Measurements from ENCODE around the gene FAM32A. TPM values are rescaled to one million over a fixed set of nuclear protein-coding genes. Genes with fewer than 3 reads are reported as not detected.

The FAM32A gene
- total RNA-seq, 2 donors from 2014 or later = 71.8 to 80.1 TPM

GRCh38 chr19:16233081-16233776 is 48.0 kb downstream of the FAM32A start:
- Histone ChIP-seq H3K36me3 (ENCODE audit: control insufficient read depth, insufficient read depth, low read length) (peaks cover 12% of the 10 kb centered on the region), H3K4me3 (ENCODE audit: low read length) (no peak overlapping the region), H3K9ac (ENCODE audit: extremely low read depth, low read length, poor library complexity, severe bottlenecking) (no peak overlapping the region), H3K27ac (ENCODE audit: low read depth, low read length) (no peak overlapping the region), H3K9me3 (ENCODE audit: control insufficient read depth, low read length) (no peaks in the 10 kb centered on the region), H3K4me1 (ENCODE audit: control insufficient read depth, insufficient read depth, low read length) (no peaks in the 10 kb centered on the region), H3K27me3 (ENCODE audit: control insufficient read depth, insufficient read depth, low read length, poor library complexity, severe bottlenecking) (no peaks in the 10 kb centered on the region)
- H3K9me3 Mint-ChIP-seq = peaks cover 3% of the 10 kb centered on the region
- 93 to 94% methylated on average over 13 to 19 of the region's 19 CpGs for WGBS, 2 experiments (ENCODE audit: insufficient coverage in 1 of 2, insufficient read length in 1 of 2)
- H3K27ac Mint-ChIP-seq = no peak overlapping the region
- peaks cover 61% of the 10 kb centered on the region for H3K36me3 Mint-ChIP-seq (ENCODE audit: low read depth)
- H3K4me3 Mint-ChIP-seq = no peak overlapping the region
- DNase-seq = peak; percentile 28
- peaks cover 2% of the 10 kb centered on the region for H3K4me1 Mint-ChIP-seq
- TF ChIP-seq CTCF (conservative IDR thresholded peaks at IDR 0.05) = no peak
- H3K27me3 Mint-ChIP-seq (ENCODE audit: insufficient read depth) = no peaks in the 10 kb centered on the region

GRCh38 chr19:16233836-16234551 is 48.8 kb downstream of the FAM32A start:
- no peak overlapping the region for H3K27ac Mint-ChIP-seq
- DNase-seq = no peak
- TF ChIP-seq CTCF (conservative IDR thresholded peaks at IDR 0.05) = no peak
- no peak overlapping the region for H3K4me3 ChIP-seq (ENCODE audit: low read length)
- no peaks in the 10 kb centered on the region for H3K27me3 ChIP-seq (ENCODE audit: control insufficient read depth, insufficient read depth, low read length, poor library complexity, severe bottlenecking)
- peaks cover 12% of the 10 kb centered on the region for H3K36me3 ChIP-seq (ENCODE audit: control insufficient read depth, insufficient read depth, low read length)
- 95 to 97% methylated on average over 7 to 19 of the region's 19 CpGs for WGBS, 2 experiments (ENCODE audit: insufficient coverage in 1 of 2, insufficient read length in 1 of 2)
- no peaks in the 10 kb centered on the region for H3K4me1 ChIP-seq (ENCODE audit: control insufficient read depth, insufficient read depth, low read length)
- peaks cover 3% of the 10 kb centered on the region for H3K9me3 Mint-ChIP-seq
- no peak overlapping the region for H3K4me3 Mint-ChIP-seq
- peaks cover 53% of the 10 kb centered on the region for H3K36me3 Mint-ChIP-seq (ENCODE audit: low read depth)
- no peaks in the 10 kb centered on the region for H3K27me3 Mint-ChIP-seq (ENCODE audit: insufficient read depth)
- H3K9ac ChIP-seq (ENCODE audit: extremely low read depth, low read length, poor library complexity, severe bottlenecking) = no peak overlapping the region
- H3K4me1 Mint-ChIP-seq = peaks cover 2% of the 10 kb centered on the region
- H3K9me3 ChIP-seq (ENCODE audit: control insufficient read depth, low read length) = no peaks in the 10 kb centered on the region
- H3K27ac ChIP-seq (ENCODE audit: low read depth, low read length) = no peak overlapping the region

- no peak overlapping the region for H3K4me3 Mint-ChIP-seq
- H3K36me3 Mint-ChIP-seq (ENCODE audit: low read depth) = peaks cover 48% of the 10 kb centered on the region
- DNase-seq = no peak
- H3K9me3 Mint-ChIP-seq = peaks cover 3% of the 10 kb centered on the region
- no peak for TF ChIP-seq CTCF (conservative IDR thresholded peaks at IDR 0.05)
- Histone ChIP-seq H3K27me3 (ENCODE audit: control insufficient read depth, insufficient read depth, low read length, poor library complexity, severe bottlenecking) (no peaks in the 10 kb centered on the region), H3K36me3 (ENCODE audit: control insufficient read depth, insufficient read depth, low read length) (peaks cover 11% of the 10 kb centered on the region), H3K4me1 (ENCODE audit: control insufficient read depth, insufficient read depth, low read length) (no peaks in the 10 kb centered on the region), H3K4me3 (ENCODE audit: low read length) (no peak overlapping the region), H3K9ac (ENCODE audit: extremely low read depth, low read length, poor library complexity, severe bottlenecking) (no peak overlapping the region), H3K9me3 (ENCODE audit: control insufficient read depth, low read length) (no peaks in the 10 kb centered on the region), H3K27ac (ENCODE audit: low read depth, low read length) (no peak overlapping the region)
- 93 to 98% methylated on average over 17 to 41 of the region's 41 CpGs for WGBS, 2 experiments (ENCODE audit: insufficient coverage in 1 of 2, insufficient read length in 1 of 2)
- H3K27me3 Mint-ChIP-seq (ENCODE audit: insufficient read depth) = no peaks in the 10 kb centered on the region
- H3K4me1 Mint-ChIP-seq = peaks cover 2% of the 10 kb centered on the region
- H3K27ac Mint-ChIP-seq = no peak overlapping the region
These were observed 49.6 kb downstream of the FAM32A start for GRCh38 chr19:16234552-16235445.
